Activated T-helper 9 cell treated with anti-CD3 and anti-CD28 coated beads, Interleukin-2, amount 50 U/mL, for 16 hours (primary cell): ENCODE measurements around the gene BCLAF1.

Experiments used
- DNase-seq: peaks from one replicate; pipeline ENCODE4 v3.0.0-alpha.2; 2020; ENCODE audit warnings: low read depth

The BCLAF1 gene, protein sequence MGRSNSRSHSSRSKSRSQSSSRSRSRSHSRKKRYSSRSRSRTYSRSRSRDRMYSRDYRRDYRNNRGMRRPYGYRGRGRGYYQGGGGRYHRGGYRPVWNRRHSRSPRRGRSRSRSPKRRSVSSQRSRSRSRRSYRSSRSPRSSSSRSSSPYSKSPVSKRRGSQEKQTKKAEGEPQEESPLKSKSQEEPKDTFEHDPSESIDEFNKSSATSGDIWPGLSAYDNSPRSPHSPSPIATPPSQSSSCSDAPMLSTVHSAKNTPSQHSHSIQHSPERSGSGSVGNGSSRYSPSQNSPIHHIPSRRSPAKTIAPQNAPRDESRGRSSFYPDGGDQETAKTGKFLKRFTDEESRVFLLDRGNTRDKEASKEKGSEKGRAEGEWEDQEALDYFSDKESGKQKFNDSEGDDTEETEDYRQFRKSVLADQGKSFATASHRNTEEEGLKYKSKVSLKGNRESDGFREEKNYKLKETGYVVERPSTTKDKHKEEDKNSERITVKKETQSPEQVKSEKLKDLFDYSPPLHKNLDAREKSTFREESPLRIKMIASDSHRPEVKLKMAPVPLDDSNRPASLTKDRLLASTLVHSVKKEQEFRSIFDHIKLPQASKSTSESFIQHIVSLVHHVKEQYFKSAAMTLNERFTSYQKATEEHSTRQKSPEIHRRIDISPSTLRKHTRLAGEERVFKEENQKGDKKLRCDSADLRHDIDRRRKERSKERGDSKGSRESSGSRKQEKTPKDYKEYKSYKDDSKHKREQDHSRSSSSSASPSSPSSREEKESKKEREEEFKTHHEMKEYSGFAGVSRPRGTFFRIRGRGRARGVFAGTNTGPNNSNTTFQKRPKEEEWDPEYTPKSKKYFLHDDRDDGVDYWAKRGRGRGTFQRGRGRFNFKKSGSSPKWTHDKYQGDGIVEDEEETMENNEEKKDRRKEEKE

DNA sequence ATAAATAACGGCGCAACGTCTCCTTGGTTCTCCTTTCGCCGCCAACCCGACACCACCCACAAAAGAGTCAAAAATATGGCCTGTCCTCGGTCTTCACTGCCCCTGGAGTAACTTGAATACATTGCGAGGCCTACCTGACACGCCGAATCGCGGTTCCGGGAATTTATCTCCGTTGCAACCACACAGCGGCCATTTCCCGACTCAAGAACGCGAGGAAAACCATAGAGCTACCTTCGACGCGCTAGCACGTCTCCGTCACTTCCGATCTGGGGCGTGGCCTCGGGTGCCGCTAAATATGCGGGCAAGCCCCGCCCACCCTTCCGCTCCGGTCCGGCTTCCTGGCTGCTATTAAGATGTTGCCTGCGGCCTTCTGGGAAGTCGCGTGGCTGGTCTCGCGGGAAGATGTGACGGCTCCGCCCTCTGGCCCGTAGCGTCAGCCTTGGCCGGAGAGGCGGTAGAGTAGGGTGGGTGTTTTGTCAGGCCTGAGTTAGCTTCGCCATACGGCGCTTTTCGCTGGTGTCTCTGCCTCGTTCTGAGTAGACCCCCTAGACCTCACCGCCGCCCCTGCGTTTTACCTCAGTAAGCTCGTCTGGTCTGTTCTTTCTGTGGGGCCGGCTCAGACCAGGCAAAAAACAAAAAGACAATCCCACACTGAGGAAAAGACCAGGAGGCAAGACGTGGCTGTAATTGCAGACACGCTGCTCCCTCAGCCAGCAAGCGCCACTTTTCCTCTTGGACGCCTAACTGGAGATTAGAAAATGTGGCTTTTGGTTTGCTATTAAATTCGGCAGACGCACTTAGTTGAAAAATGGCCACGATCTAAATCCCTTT is at the start of gene BCLAF1:
Gene BCLAF1 (minus strand): TSS at position 268 of the 831 bp plus-strand sequence. CDS start 9,980 bp downstream, outside the sequence.
- DNase-seq, result peak; percentile 99

DNA sequence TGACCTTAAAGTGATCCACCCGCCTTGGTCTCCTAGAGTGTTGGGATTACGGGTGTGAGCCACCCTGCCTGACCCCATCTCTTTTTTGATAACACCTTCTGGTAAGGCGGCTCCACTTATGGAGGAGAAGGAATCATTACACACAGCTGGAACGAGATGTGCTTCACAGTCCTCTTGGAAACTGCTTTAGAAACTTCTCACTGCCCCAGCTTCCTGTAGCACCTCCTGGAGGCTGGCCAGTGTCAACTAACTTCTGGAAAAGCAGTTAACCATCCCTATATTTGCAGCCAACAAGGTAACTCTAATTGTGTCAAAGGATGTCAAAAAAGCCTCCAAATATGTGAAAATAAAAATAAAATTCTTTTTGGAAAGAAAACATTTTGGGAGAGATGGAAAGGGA is 48.8 kb upstream of the BCLAF1 start:
- DNase-seq, result no peak

DNA sequence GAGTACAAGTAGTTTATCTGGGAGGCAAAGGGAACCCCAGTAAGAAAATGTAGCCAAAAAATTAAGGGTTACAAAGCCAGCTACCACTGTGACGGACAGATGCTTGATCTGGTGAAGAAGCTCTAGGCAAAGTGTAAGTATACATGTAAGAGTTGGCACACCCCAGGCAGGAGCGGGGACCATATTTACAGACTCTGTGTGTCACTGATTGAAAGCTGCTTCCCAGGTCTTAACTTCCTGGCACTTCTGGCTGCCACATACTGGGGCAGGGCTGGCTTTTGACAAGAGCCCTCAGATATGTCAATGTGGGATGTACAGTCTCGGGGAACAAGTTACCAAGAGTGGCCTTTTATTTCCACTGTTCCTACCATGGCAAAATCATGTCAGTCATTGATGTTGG is 48.0 kb upstream of the BCLAF1 start:
- DNase-seq, result no peak

DNA sequence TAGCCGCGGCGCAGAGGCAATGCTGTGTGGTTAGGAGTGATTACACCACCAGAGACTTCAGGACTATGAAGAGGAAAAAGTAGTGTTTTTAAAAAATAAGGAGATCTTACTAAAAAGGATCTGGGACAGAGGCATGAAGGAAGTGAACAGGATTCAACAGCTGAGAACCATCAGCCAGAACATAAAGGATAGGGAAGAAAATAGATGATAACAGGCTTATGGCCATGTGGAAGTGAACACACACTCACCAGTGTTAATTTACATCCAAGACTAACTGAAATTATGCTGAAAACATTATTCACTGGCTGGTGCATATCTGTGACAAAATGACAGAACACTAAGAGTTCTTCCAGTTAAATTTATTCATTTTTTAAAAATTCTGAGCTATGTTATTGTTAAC is 47.5 kb upstream of the BCLAF1 start:
- DNase-seq, result no peak

DNA sequence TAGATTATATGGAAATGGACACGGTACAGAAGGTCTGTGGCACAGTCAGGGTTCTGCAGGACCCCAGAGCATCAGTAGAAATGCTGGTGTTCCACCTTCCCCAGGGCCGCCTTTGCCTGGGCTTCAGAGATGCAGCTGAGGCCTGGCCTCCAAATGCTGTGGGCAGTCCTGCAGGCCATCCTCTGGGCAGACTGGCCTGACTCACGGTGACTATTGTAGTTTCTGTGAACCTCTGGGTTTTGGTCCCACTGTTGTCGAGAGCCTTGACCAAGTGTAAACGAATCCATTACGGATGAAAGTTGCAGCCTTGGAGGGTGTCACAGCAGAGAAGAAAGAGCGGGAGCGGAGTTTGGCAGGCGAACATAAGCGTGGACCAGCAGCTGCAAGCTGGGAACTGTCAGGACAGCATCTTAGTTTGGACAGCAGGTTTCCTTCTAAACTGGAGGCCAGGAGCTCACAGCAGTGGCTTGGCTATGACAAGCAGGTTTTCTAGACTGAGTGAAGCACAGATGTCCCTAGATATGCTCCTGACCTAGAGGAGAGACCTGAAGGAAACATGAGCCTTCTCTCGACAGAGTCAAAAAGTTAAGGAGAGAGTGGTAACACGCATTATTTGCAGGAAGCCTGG is 46.2 kb upstream of the BCLAF1 start:
- no peak for DNase-seq

DNA sequence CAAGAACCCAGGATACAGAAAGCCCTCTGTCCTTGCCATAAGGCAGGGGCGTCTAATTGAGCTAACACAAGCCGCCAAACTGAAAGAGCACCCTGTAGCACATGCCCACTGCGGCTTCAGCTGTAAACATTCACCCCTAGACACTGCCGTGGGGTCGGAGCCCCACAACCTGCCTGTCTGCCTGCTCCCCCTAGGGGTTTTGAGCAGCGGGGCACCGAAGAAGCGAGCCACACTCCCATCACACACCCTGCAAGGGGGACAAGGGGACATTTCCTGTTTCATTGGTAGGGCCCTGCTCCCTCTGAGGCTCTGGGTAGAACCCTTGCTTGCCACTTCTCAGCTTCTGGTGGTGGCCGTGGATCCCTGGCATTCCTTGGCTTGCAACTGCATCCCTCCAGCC is 45.2 kb upstream of the BCLAF1 start:
- no peak for DNase-seq

DNA sequence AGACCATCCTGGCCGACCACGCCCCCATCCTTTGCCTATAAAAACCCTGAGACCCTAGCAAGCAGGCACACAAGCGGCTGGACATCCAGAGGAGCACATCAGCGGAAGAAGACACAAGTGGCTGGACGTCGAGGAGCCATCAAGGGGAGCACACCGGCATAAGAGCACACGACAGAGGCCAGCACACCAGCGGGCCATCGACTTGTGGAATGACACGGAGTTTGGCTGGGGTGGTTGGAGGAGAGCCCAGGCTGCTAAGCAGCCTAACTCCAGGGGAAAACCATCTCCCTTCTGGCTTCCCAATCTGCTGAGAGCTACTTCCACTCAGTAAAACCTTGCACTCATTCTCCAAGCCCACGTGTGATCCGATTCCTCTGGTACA is 44.8 kb upstream of the BCLAF1 start:
- no peak for DNase-seq

DNA sequence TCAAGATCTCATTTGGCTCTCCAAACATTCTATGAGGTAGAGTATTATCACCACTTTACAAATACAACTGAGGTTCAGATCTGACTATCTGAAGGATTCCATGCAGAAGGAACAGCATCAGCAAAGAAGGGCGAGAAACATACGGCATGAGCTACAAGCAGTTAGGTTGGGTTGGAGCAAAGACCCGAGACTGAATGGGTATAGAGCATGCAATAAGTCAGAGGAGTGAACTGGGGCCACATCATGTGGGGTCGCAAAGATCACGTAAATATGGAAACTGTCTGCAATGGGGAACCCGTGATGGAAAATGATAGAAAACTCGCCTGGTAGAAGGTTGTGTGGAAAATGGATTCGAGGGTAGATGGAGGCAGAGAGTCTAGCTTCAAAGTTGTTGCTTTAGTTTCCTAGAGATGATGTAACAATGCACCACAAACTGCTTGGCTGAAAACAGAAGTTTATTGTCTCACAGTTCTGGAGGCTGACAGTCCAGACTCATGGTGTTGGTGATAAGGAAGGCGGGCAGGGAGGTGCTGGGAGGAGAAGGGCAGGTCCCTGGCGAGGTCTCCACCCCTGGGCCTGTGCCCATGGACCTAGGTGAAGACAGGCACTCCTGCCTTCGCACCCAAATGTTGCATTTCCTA is 44.3 kb upstream of the BCLAF1 start:
- DNase-seq, result no peak

DNA sequence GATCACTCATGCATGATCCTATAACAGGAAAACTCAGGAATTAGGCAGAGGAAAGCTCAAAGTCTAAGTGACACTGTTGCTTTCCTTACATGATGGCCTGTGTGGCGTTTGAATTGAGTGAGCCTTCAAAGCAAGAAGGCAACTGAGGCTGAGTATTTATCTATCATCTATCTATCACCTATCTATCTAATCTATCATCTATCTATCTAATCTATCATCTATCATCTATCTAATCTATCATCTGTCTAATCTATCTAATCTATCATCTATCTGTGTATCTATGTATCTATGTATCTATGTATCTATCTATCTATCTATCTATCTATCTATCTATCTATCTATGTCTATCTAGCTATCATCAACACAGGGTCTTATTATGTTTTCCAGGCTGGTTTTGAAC is 41.8 kb upstream of the BCLAF1 start:
- no peak for DNase-seq

DNA sequence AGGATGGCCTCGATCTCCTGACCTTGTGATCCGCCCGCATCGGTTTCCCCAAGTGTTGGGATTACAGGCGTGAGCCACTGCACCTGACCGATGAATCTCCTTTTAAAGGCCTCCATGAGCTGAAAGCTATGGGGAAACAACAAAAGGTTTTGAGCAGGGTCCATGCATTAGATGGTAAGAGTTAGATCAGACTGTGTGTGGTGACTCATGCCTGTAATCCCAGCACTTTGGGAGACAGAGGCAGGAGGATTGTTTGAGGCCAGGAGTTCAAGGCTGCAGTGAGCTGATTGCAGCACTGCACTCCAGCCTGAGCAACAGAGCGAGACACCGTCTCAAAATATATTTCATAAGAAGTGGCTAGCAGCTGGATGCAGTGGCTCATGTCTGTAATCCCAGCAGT is 41.0 kb upstream of the BCLAF1 start:
- DNase-seq, result no peak

DNA sequence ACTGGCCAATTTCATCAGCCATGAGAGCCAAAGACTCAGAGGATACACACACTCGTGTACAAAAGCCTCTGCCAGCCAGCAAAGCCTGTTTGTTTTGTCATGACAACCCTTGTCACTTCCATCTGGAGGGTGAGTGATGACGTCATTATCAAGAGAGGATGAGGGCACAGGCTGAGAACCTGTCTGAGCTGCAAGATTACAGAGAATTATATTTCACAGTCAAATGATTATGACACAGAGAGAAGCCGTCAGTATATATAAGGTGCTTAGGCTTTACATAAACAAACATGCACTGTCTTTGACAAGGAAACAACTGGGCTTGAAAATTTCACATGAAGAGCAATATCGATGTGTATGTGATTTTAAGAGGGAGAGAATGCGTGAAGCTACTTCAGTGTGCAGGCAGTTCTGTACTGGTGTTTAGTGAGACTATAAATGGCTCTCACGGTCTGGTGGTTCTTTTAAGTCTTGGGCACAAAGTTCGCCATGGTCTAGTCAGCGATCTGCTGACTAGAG is 36.5 kb upstream of the BCLAF1 start:
- DNase-seq, result no peak

DNA sequence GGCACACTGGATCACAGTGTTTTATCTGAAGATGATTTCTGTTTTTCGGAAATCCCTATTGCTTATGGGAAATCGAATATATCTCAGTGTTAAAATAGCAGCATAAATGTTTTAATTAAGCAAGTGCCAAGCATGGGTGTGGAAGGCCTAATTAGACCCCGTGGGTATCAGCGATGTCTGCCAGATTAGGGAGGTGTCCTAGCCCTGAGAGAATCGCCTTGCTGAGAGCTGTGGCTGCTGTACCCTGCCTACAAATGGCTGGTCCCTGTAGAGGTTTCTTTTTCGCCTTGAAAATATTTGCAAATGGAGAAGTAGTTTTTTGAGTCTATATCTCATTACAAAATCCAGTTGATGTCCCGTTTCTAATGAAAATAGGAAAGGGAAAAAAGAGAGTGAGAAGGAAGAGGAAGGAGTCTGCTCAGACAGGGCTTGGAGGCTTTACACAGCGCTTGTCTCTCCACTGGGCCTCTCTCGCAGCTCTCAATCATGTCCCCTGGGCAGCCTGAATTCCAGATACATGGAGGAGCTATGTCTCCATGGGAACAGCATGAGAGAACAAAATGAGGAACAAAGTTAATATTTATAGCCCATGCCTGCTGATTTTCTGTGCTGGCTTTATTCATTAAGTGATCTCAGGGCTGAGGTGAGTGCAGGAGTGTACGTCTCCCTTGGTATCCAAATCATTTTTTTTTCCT is 35.2 kb upstream of the BCLAF1 start:
- DNase-seq, result no peak

DNA sequence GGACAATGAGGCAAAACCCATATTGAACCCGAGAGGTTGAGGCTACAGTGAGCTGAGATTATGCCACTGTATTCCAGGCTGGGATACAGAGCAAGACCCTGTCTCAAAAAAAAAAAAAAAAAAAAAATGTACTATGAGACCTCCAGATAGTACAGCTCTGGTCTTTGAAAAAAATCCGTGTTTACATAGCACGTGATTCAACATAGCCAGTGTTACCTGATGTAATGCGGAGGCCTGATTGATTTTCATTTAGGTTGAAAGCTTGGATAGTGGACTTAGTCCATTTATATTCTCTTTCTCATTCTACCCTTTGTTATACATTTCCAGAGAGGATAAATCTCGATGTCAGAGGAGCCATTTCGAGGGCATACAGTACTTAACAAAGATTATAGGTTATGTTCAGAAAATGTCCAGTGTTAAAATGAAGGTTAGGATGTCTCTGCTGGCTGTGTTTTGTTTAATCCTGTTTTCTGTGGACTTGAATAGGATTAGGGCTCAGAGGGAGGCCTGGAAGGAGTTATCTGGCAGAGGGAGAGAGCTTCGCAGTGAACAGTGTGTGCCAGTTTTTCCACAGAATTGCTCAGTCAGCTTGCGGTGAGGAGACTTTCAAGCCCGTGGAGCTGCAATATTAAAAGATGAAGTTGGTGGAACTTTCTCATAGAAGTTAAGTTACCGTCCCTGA is 33.9 kb upstream of the BCLAF1 start:
- no peak for DNase-seq

DNA sequence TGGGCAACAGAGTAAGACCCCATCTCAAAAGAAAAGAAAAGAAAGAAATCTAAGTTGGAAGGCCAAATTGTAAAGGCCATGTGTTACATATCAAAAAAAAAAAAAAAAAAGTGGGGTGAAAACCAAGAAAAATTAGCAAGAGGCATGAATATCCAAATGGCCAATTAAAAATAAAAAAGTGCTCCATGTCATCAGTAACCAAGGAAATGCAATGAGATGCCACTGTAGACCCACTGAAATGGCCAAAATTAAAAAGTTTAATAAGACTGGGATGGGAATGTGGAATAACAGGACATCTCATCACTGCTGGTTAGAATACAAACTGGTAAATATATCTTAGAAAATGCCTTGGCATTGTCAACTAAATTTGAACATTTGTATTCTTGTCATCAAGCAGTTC is 30.1 kb upstream of the BCLAF1 start:
- DNase-seq, result no peak

DNA sequence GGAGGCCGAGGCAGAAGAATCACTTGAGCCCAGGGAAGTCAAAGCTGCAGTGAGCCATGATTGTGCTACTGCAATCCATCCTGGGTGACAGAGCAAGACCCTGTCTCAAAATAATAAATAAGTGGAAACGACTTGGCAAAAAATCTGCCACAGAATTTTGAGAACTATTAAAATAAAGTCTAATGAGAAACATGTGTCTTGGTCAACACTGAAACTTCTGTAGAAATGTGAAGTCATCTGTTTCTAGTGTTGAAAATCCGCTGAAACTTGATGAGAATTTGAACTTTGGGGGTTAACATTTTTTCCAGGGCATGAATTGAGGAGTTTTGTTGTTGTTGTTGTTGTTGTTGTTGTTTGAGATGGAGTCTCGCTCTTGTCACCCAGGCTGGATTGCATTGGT is 29.0 kb upstream of the BCLAF1 start:
- DNase-seq, result no peak

DNA sequence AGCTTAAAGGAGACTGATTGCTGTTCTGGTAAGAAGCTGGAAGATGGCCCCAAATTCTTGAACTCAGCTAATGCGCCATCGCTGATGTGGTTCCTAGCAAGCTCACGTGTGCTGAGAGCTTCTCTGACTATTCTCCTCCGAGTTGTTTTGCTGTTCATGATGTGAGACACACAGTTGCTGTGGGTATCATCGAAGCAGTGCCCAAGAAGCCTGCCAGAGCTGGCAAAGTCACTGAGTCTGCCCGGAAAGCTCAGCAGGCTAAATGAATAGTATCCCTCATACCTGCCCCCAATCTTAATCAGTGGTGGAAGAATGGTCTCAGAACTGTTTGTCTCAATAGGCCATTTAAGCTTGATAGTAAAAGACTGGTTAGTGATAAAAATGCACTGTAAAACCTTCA is 28.3 kb upstream of the BCLAF1 start:
- no peak for DNase-seq

DNA sequence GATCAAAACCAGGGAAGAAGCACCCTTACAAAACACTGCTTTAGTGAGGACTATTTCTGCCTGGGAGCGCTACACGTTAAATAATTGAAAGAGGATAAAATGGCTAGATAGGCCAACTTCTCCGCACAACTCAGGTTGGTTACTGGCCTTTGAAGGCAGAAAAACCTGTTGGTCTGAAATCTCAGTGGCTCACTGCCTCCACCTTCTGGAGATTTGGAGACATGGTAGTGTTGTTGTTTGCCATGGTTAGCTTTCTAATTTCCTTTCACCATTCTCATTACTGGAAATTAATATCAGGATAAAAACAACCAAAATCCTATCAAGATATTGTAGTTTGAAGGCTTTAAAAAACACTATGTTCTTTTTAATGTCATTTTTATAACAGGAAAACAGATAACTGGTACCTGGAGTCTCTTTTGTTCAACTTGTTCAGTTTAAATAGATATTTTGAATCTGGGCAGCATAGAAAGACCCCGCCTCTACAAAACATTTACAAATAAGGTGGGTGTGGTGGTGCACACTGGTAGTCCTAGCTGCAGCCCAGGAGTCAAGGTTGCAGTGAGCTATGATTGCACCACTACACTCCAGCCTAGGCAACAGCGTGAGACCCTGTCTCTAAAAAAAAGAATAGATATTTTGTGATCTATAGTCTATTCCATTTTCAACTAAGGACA is 27.5 kb upstream of the BCLAF1 start:
- peak; percentile 17 for DNase-seq

DNA sequence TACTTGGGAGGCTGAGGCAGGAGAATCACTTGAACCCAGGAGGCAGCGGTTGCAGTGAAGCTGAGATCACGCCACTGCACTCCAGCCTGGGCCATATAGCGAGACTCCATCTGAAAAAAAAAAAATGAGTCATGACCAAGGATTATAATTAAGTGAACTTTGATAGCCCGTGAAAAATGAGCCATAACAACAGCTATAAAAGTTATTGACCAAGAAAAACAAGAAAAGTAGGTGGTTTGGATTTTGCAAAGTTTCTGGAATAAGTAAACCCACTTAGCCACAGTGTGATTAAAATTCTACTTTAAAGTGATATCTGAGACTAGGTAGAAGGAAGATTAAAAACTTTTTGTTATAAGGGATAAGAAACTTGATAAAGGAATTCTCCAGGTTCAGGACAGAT is 25.9 kb upstream of the BCLAF1 start:
- DNase-seq, result no peak

DNA sequence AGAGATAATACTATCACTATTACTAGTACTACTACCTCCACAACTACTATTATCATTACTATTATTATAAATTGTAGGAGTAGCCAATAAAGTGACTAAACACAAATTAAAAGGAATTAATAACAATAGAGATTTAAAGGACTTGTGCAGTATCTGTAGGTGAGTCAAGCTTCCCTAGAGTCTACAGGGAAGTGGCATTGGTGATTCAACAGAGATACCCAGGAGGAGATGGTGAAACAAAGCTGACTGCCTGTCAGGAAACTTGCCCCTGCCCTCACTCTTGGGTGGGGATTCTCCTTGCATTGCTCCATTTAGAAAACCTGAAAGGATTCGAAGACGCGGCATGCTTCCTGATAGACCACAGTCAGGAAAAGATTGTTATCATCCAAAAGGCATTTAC is 23.3 kb upstream of the BCLAF1 start:
- DNase-seq, result no peak
